Putamen (tissue), 1 donor: ENCODE data around the gene TLCD5.
A peak's percentile ranks its signal among the peaks of the same experiment; 100 is the strongest.

ENCODE experiments used
- DNase-seq: peaks from one replicate; pipeline ENCODE4 v3.0.0-alpha.2; 2016; ENCODE audit warnings: low spot score

TLCD5 gene

GRCh38 chr11:120308081-120308480 is 17.0 kb upstream of the TLCD5 start:
- no peak for DNase-seq

- DNase-seq: no peak
Measured at GRCh38 chr11:120310870-120311269, 14.2 kb upstream of the TLCD5 start.

GRCh38 chr11:120314861-120315260 is 10.2 kb upstream of the TLCD5 start:
- no peak for DNase-seq

GRCh38 chr11:120316880-120317688 is 8.0 kb upstream of the TLCD5 start:
- DNase-seq: no peak

- no peak for DNase-seq
Measured at GRCh38 chr11:120317689-120318480, 7.2 kb upstream of the TLCD5 start.

GRCh38 chr11:120318906-120319305 is 6.2 kb upstream of the TLCD5 start:
- DNase-seq: no peak

GRCh38 chr11:120326228-120326627 is 1.1 kb downstream of the TLCD5 start:
- no peak for DNase-seq

GRCh38 chr11:120326845-120327281 is 1.8 kb downstream of the TLCD5 start:
- DNase-seq: no peak

GRCh38 chr11:120327311-120327710 is 2.2 kb downstream of the TLCD5 start:
- DNase-seq: no peak

GRCh38 chr11:120329556-120329955 is 4.5 kb downstream of the TLCD5 start:
- no peak for DNase-seq

GRCh38 chr11:120330045-120330444 is 4.9 kb downstream of the TLCD5 start:
- no peak for DNase-seq

- DNase-seq: no peak
Measured at GRCh38 chr11:120331301-120331996, 6.3 kb downstream of the TLCD5 start.

GRCh38 chr11:120332822-120333716 is 8.0 kb downstream of the TLCD5 start:
- no peak for DNase-seq

- no peak for DNase-seq
Measured at GRCh38 chr11:120333801-120334200, 8.7 kb downstream of the TLCD5 start.

GRCh38 chr11:120334332-120334731 is 9.2 kb downstream of the TLCD5 start:
- peak; percentile 30 for DNase-seq

- peak; percentile 81 for DNase-seq
Measured at GRCh38 chr11:120334894-120335462, 9.9 kb downstream of the TLCD5 start.

- DNase-seq: no peak
Measured at GRCh38 chr11:120335556-120335907, 10.4 kb downstream of the TLCD5 start.

GRCh38 chr11:120335908-120336640 is 11.0 kb downstream of the TLCD5 start, which contains the start of gene ARHGEF12:
Gene ARHGEF12 (plus strand): TSS chr11:120336413. CDS start chr11:120337244, 831 bp downstream.
- peak; percentile 95 for DNase-seq

GRCh38 chr11:120336641-120337354 is 11.7 kb downstream of the TLCD5 start:
- peak; percentile 34 for DNase-seq
